Caco-2 (cell line): Measurements from ENCODE around the gene KIF17. TPM values are rescaled to one million over a fixed set of nuclear protein-coding genes. Genes with fewer than 3 reads are reported as not detected.

ENCODE experiments used
- BruUV-seq: library from RNA; stranded (reverse); fragments of 400-500 nt; replicated peaks from 2 replicates; lab custom pipeline; 2021; lab: Mats Ljungman, UMichigan
- CTCF ChIA-PET: fragments of 300-600 bp; sonication (Branson Sonifier 250); formaldehyde crosslinking; loops from one replicate; lab custom pipeline; 2022; ENCODE audit warnings: antibody characterized with exemption; lab: Charles Lee
- POLR2A ChIA-PET: fragments of 300-600 bp; sonication (Branson Sonifier 250); formaldehyde crosslinking; loops from one replicate; lab custom pipeline; 2022; ENCODE audit warnings: antibody characterized with exemption; lab: Charles Lee
- DNase-seq, 2 experiments: peaks; one replicate each; pipeline versions ENCODE4 v3.0.0 to v3.0.0-alpha.2; 2020 to 2022
- H3K27me3 ChIP-seq: replicated peaks from 2 replicates; pipeline ENCODE4 v1.6.0; 2011; ENCODE audit warnings: low read length; ENCODE audit not compliant: control insufficient read depth, insufficient read depth
- H3K36me3 ChIP-seq: 2 replicates; pipeline ENCODE4 v1.5.1; 2011; ENCODE audit warnings: low read length; ENCODE audit not compliant: control insufficient read depth, insufficient read depth
- H3K4me1 ChIP-seq: fragments of 250-450 bp; sonication (Bioruptor Pico); 2 replicates; pipeline ENCODE4 v1.5.1; 2020; ENCODE audit warnings: mild to moderate bottlenecking
- H3K4me3 ChIP-seq: 2 replicates; pipeline ENCODE4 v1.5.1; 2011; ENCODE audit warnings: low read depth, mild to moderate bottlenecking, control low read depth, low read length
- H3K9me3 ChIP-seq: fragments of 250-450 bp; sonication (Bioruptor Pico); 2 replicates; pipeline ENCODE4 v1.5.1; 2020; ENCODE audit warnings: mild to moderate bottlenecking, moderate library complexity
- H3K27ac Mint-ChIP-seq: one replicate; pipeline ENCODE4 v1.8.0; 2022; ENCODE audit warnings: mixed read lengths; ENCODE audit not compliant: unreplicated experiment
- H3K27me3 Mint-ChIP-seq: one replicate; pipeline ENCODE4 v1.8.0; 2022; ENCODE audit warnings: mixed read lengths; ENCODE audit not compliant: insufficient read depth, unreplicated experiment
- H3K36me3 Mint-ChIP-seq: one replicate; pipeline ENCODE4 v1.8.0; 2022; ENCODE audit warnings: mild to moderate bottlenecking, mixed read lengths; ENCODE audit not compliant: insufficient read depth, unreplicated experiment
- H3K4me1 Mint-ChIP-seq: one replicate; pipeline ENCODE4 v1.8.0; 2022; ENCODE audit warnings: low read depth, mixed read lengths; ENCODE audit not compliant: unreplicated experiment
- H3K4me3 Mint-ChIP-seq: one replicate; pipeline ENCODE4 v1.8.0; 2022; ENCODE audit warnings: mild to moderate bottlenecking, moderate library complexity, mixed read lengths; ENCODE audit not compliant: unreplicated experiment
- H3K9me3 Mint-ChIP-seq: one replicate; pipeline ENCODE4 v1.8.0; 2022; ENCODE audit warnings: mixed read lengths; ENCODE audit not compliant: unreplicated experiment
- CTCF ChIP-seq, 2 experiments: fragments of 200-600 bp in 1 of 2; IDR thresholded peaks; 1 replicate in 1 of 2; 2 replicates in 1 of 2; pipeline versions ENCODE4 v1.5.1 to v1.8.0; 2011 to 2022; ENCODE audit warnings: antibody characterized with exemption in 1 of 2, control low read depth in 1 of 2, inconsistent platforms in 1 of 2, low read depth in 1 of 2, low read length in 1 of 2, mild to moderate bottlenecking in 1 of 2, moderate library complexity in 1 of 2; ENCODE audit not compliant: insufficient read depth in 1 of 2, severe bottlenecking in 1 of 2, unreplicated experiment in 1 of 2
- intact Hi-C: fragments of 100-400 bp; cut with micrococcal nuclease; formaldehyde crosslinking; loops from one replicate; pipeline ENCODE4 v1.10.0; 2022; ENCODE audit not compliant: unreplicated experiment
- total RNA-seq: library from RNA; stranded (reverse); gene quantifications from 2 replicates; pipeline ENCODE4 v1.2.3, GENCODE V29; 2022

Gene KIF17
- total RNA-seq, 1 experiment from 2014 or later = 1.5 TPM

GRCh38 chr1:20703124-20703756 is 14.6 kb downstream of the KIF17 start:
- ChIA-PET POLR2A (no interaction called here), CTCF (no interaction called here)
- Mint-ChIP-seq H3K4me3 (no peak overlapping the region), H3K4me1 (peaks cover 6% of the 10 kb centered on the region), H3K9me3 (no peaks in the 10 kb centered on the region), H3K36me3 (no peaks in the 10 kb centered on the region), H3K27me3 (no peaks in the 10 kb centered on the region), H3K27ac (no peak overlapping the region)
- no peak for TF ChIP-seq CTCF (IDR thresholded peaks at IDR 0.05; ENCODE audit: insufficient read depth in 1 of 2, low read depth in 1 of 2, low read length in 1 of 2, severe bottlenecking in 1 of 2, unreplicated experiment in 1 of 2)
- Histone ChIP-seq H3K4me1 (peaks cover 10% of the 10 kb centered on the region), H3K27me3 (no peaks in the 10 kb centered on the region), H3K36me3 (no peaks in the 10 kb centered on the region), H3K4me3 (no peak overlapping the region), H3K9me3 (no peaks in the 10 kb centered on the region)
- intact Hi-C loops = no loop called here
- no peak for DNase-seq
- no TSS peak for BruUV-seq

- H3K4me3 Mint-ChIP-seq = no peak overlapping the region
- POLR2A ChIA-PET = no interaction called here
- H3K4me1 ChIP-seq = peaks cover 18% of the 10 kb centered on the region
- intact Hi-C loops = no loop called here
- H3K9me3 Mint-ChIP-seq = no peaks in the 10 kb centered on the region
- no peaks in the 10 kb centered on the region for H3K36me3 Mint-ChIP-seq
- no peaks in the 10 kb centered on the region for H3K9me3 ChIP-seq
- H3K27ac Mint-ChIP-seq = no peak overlapping the region
- no peak overlapping the region for H3K4me3 ChIP-seq
- H3K27me3 Mint-ChIP-seq = no peaks in the 10 kb centered on the region
- H3K27me3 ChIP-seq = no peaks in the 10 kb centered on the region
- no TSS peak for BruUV-seq
- peak in 1 of 2 experiments; percentile 56 for TF ChIP-seq CTCF (IDR thresholded peaks at IDR 0.05; ENCODE audit: insufficient read depth in 1 of 2, low read depth in 1 of 2, low read length in 1 of 2, severe bottlenecking in 1 of 2, unreplicated experiment in 1 of 2)
- no peaks in the 10 kb centered on the region for H3K36me3 ChIP-seq
- H3K4me1 Mint-ChIP-seq = peaks cover 6% of the 10 kb centered on the region
- peak in 1 of 2 experiments; percentile 38 for DNase-seq
- CTCF ChIA-PET = interaction anchor here (1.2 kb wide), 1 partner anchor 493 kb away, joined by 4 read pairs; no protein-coding TSS in a partner anchor
Measured at GRCh38 chr1:20702416-20702815, 15.4 kb downstream of the KIF17 start.

GRCh38 chr1:20701847-20702246 is 16.0 kb downstream of the KIF17 start:
- no TSS peak for BruUV-seq
- POLR2A ChIA-PET = no interaction called here

More at GRCh38 chr1:20701847-20702246, 16.0 kb downstream of the KIF17 start:
- TF ChIP-seq CTCF (IDR thresholded peaks at IDR 0.05; ENCODE audit: insufficient read depth in 1 of 2, low read depth in 1 of 2, low read length in 1 of 2, severe bottlenecking in 1 of 2, unreplicated experiment in 1 of 2) = no peak
- H3K4me3 ChIP-seq = no peak overlapping the region
- CTCF ChIA-PET = interaction anchor here (1.2 kb wide), 1 partner anchor 493 kb away, joined by 4 read pairs; no protein-coding TSS in a partner anchor
- Mint-ChIP-seq H3K27ac (no peak overlapping the region), H3K27me3 (no peaks in the 10 kb centered on the region), H3K4me1 (peaks cover 6% of the 10 kb centered on the region), H3K36me3 (peaks cover 2% of the 10 kb centered on the region), H3K9me3 (no peaks in the 10 kb centered on the region), H3K4me3 (no peak overlapping the region)
- no peak for DNase-seq
- H3K9me3 ChIP-seq = no peaks in the 10 kb centered on the region
- no peaks in the 10 kb centered on the region for H3K36me3 ChIP-seq
- intact Hi-C loops = no loop called here
- peaks cover 18% of the 10 kb centered on the region for H3K4me1 ChIP-seq
- H3K27me3 ChIP-seq = no peaks in the 10 kb centered on the region
